Coronary artery (tissue), 2 donors: ENCODE results near the gene SPHK2.

Experiments
- DNase-seq: peaks from one replicate; pipeline ENCODE4 v3.0.0-alpha.2; 2017; ENCODE audit warnings: low spot score
- H3K27ac ChIP-seq, 2 donors: fragments of 200-600 bp; sonication (generic); one replicate each; pipeline ENCODE4 v1.5.1; 2016 to 2019
- H3K4me3 ChIP-seq: fragments of 200-600 bp; sonication (generic); 2 replicates; pipeline ENCODE4 v1.5.1; 2016; ENCODE audit warnings: mild to moderate bottlenecking, moderate library complexity
- TF ChIP-seq, protein P1 (sequence below): fragments of 200-600 bp; sonication (generic); IDR thresholded peaks from one replicate; pipeline ENCODE4 v1.5.1; 2019; ENCODE audit warnings: antibody characterized with exemption

SPHK2 gene

DNA sequence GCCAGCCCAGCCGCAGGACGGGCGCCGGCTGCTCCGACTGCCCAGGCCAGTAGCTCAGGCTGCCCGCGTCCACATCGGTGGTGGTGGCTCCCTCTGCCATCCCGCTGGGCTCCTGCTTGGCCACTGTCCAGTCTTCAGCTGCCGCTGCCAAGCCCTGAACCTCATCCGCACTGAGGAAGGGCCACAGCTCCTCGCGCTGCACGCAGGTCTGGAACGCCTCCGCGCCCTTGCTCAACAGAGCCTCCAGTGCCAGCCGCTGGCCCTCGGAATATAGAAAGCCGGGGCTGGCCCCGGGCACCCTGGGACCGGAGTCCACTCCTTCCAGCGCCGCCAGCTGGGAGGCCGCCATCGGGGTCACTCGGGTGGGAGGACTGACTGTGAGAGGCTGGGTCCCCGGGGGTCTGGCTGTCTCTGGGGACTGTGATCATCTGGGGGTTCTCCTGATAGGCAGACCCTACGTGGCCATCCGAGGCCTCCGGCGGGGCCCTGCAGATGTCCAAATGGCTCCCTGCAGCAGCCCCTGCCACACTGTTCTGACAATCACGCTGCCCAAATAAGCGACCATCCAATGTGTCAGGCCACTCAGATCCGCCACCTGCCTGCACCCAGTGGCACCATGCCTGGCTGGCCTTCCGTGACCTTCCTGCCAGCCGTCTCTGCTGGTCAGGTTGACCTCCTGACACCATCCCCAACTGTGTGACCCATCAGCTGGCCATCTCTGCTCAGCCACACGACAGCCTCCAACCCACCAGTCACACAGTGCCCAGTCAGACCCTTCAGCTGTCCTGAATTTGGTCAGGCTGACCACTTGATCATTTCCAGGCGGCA is 6.1 kb upstream of the SPHK2 start:
- TF ChIP-seq, protein P1, sequence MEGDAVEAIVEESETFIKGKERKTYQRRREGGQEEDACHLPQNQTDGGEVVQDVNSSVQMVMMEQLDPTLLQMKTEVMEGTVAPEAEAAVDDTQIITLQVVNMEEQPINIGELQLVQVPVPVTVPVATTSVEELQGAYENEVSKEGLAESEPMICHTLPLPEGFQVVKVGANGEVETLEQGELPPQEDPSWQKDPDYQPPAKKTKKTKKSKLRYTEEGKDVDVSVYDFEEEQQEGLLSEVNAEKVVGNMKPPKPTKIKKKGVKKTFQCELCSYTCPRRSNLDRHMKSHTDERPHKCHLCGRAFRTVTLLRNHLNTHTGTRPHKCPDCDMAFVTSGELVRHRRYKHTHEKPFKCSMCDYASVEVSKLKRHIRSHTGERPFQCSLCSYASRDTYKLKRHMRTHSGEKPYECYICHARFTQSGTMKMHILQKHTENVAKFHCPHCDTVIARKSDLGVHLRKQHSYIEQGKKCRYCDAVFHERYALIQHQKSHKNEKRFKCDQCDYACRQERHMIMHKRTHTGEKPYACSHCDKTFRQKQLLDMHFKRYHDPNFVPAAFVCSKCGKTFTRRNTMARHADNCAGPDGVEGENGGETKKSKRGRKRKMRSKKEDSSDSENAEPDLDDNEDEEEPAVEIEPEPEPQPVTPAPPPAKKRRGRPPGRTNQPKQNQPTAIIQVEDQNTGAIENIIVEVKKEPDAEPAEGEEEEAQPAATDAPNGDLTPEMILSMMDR: no peak
- Histone ChIP-seq H3K4me3 (no peak overlapping the region), H3K27ac (no peak overlapping the region)
- no peak for DNase-seq

DNA sequence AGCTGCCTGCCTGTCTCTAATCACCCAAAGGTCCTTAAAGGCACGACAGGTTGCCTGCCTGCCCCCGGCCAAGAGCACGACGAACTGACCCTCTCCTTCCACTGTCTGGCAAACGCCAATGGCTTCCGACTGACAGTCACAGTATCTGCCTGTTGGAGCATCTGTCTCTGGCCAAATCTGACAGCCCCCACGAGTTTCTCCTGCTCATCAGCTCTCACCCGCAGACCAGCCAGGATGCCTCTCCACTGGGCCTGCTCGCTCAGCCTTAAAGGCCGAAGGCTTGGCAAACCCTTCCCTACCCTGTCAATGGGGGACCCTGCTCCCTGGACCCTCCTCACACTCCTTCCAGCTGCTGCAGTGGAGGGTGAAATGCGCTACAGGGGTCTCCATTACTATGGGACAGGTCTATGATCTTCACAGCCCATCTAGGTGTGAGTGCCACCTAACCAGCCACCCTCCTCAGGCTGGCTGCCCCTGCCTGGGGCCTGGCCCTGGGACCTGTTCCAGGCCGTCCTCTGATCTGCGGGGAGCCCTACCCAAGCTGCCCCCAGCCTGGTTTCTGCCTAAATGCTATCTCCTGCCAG is 5.4 kb upstream of the SPHK2 start:
- Histone ChIP-seq H3K27ac (no peak overlapping the region), H3K4me3 (no peak overlapping the region)
- TF ChIP-seq, protein P1: no peak
- DNase-seq: no peak

DNA sequence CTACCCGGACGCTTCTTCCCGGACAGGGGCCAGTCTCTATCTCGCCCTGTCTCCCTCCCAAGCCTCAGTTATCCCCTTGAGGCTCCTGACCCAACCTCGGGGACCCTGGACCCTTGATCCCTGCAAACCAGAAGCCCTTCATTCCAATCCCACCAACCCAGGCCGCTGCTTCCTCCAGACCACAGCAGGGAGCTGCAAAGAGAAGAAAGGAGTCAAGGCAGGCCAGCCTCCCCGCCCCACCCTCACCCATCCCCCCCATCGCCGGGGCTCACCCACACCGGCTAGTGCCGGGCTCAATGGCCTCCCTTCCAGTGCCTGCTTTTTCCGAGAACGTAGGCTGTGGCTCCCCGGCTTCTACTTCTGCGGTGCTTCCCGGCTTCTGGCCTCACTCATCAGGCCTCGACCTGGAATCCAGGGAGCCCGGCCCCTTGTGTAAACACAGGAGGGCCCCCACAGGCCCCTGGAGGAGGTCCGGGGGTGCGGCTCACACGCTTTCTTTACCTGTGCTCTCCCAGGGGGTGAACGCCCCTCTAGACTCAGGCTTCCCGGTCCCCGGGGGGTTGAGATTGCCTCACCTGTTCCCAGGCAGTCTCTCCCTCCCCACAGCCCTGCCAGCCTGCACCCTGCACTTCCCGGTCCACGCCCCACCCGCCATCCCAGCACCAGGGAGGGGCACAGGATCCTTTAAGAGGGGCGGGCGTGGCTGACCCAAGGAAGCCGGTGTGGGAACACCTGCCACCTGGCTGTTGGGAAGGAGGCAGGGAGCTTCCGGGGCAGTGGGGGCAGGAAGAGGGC is 4.7 kb upstream of the SPHK2 start, which contains the start of gene FAM83E:
Gene FAM83E, minus strand, starts transcription at position 641 of the 795 bp plus-strand sequence. CDS start 1,704 bp downstream, outside the sequence.
- TF ChIP-seq, protein P1: no peak
- no peak within 1 kb of the TSS for H3K27ac ChIP-seq
- no peak within 1 kb of the TSS for H3K4me3 ChIP-seq
- no peak for DNase-seq

DNA sequence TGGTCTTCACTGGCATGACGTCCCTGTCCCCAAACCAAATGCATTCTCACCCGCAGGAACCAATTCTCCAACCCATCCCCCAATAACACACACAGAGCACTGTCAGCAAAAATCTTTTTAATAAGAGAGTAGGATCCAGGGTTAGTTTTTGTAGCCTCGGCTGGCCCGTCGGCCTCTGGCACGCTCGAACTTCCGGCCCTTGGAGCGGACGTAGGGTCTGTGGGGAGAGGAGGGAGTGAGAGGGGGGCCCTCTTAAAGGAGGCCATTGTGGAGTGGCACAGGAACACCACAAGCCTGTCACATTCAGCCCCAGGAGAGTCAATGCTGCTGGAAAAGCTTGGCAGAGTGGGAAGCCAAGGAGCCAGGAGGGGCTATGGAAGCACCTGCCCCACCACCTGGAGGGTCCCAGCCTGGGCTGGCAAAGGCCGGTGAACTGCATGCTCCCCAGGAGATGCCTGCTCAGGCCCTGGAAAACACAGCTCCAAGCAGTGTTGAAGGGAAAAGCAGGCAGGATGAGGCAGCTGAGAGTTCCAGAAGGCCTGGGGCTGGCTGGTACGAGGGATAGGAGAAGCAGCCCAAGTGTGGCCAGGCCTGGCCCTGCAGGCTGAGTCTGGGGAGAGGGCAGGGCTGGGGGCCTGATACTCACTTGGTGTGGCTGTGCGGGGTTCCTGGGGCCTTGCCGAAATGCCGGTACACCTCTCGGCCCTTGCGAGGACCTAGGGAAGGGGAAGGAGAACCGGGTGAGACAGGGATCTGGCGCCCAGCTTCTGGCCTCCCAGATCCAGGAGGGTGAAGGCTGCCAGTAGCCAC is 3.9 kb upstream of the SPHK2 start:
- TF ChIP-seq, protein P1: no peak
- no peak overlapping the region for H3K27ac ChIP-seq
- H3K4me3 ChIP-seq: no peak overlapping the region
- no peak for DNase-seq

DNA sequence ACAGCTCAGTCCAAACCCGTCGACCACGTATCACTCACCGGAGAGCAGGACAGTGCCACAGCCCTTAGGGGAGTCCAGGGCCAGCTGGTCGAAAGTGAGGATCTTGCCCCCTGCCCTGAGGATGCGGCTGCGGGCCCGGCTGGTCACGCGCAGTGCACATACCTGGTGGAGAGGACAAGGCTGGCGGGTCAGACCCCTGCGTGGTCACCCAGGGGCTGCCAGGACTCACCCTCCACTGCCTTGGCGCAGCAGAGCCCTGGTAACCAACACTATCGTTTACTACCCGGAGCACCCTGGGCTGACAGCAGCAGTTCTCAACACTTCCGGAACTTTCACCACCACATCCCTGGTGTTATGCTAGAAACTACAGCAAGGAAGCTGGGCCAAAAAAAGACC is 3.3 kb upstream of the SPHK2 start:
- Histone ChIP-seq H3K27ac (no peak overlapping the region), H3K4me3 (no peak overlapping the region)
- no peak for DNase-seq
- TF ChIP-seq, protein P1: no peak

DNA sequence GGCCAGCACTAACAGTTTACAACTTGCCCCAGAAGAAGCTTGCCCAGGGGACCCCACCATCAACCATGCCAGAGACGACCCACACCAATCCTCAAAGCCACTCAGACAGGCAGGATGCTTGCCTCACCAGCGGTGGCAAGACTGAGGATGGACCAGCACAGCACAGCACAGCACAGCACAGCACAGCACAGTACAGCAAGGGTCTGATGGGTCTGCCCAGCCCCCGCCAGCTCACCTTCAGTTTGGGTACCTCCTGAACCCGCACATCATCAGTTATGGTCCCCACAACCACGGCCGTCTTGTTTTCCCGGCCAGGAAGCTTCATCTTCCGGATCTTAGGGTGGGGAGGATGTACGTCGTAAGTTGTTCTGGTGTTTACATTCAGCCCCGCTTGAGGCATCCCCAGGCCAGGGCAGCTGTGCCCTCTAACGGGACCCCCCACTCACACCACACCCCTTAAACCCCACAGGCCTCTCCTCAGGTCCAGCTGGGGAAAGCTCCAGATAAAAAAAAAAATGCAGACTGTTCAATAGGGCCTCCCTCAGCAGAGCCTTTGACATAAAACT is 2.7 kb upstream of the SPHK2 start:
- TF ChIP-seq, protein P1: no peak
- Histone ChIP-seq H3K27ac (no peak overlapping the region), H3K4me3 (no peak overlapping the region)
- DNase-seq: no peak
